BLaER1 (cell line): ENCODE results near the gene PUS7.
"Not testable (repeated sequence)": the region's sequence is repeated elsewhere in the genome, so short reads cannot be mapped to it uniquely, and the experiment has no call there.

ENCODE experiments used
- H3K27ac ChIP-seq: shearing (Covaris generic); formaldehyde crosslinking; 2 replicates; pipeline ENCODE4 v1.8.1; 2022
- H3K27me3 ChIP-seq: shearing (Covaris generic); formaldehyde crosslinking; 2 replicates; pipeline ENCODE4 v1.8.1; 2022
- H3K36me3 ChIP-seq: shearing (Covaris generic); formaldehyde crosslinking; 2 replicates; pipeline ENCODE4 v1.8.1; 2022
- H3K4me1 ChIP-seq: shearing (Covaris generic); formaldehyde crosslinking; 2 replicates; pipeline ENCODE4 v1.8.1; 2022
- H3K4me2 ChIP-seq: shearing (Covaris generic); formaldehyde crosslinking; 2 replicates; pipeline ENCODE4 v1.8.1; 2022
- H3K4me3 ChIP-seq: shearing (Covaris generic); formaldehyde crosslinking; 2 replicates; pipeline ENCODE4 v1.8.1; 2022
- H3K9ac ChIP-seq: shearing (Covaris generic); formaldehyde crosslinking; 2 replicates; pipeline ENCODE4 v1.8.1; 2022
- H3K9me3 ChIP-seq: shearing (Covaris generic); formaldehyde crosslinking; 2 replicates; pipeline ENCODE4 v1.8.1; 2022
- H4K20me1 ChIP-seq: shearing (Covaris generic); formaldehyde crosslinking; 2 replicates; pipeline ENCODE4 v1.8.1; 2022
- Cebpa-rat ChIP-seq: shearing (Covaris generic); IDR thresholded peaks from 2 replicates; pipeline ENCODE4 v1.8.1; 2022

The PUS7 gene

DNA sequence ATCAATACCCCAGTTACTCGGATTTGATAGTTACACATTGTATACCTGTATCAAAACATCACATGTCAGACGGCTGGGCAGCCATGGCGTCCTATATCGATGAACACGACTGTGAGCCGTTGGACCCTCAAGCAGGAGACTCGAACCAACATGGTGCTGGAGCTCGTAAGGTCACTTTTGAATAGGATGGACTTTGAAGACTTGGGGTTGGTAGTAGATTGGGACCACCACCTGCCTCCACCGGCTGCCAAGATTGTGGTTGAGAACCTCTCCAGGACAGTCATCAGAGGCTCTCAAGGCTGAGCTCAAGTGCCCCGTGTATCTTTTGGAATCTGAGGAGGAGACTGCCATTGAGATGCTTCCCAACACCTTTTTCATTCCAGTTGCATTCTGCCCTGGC lies 8.1 kb upstream of the PUS7 start:
- no peaks in the 10 kb centered on the region; the same call in 1 of the 2 replicates for H4K20me1 ChIP-seq
- H3K4me2 ChIP-seq, result no peak overlapping the region
- peaks cover 5% of the 10 kb centered on the region for H3K36me3 ChIP-seq
- H3K27me3 ChIP-seq, result no peaks in the 10 kb centered on the region
- H3K9ac ChIP-seq, result no peak overlapping the region
- TF ChIP-seq Cebpa-rat, result no peak
- no peak overlapping the region for H3K27ac ChIP-seq
- H3K4me3 ChIP-seq, result no peak overlapping the region
- peaks cover 19% of the 10 kb centered on the region for H3K4me1 ChIP-seq
- no peaks in the 10 kb centered on the region for H3K9me3 ChIP-seq

DNA sequence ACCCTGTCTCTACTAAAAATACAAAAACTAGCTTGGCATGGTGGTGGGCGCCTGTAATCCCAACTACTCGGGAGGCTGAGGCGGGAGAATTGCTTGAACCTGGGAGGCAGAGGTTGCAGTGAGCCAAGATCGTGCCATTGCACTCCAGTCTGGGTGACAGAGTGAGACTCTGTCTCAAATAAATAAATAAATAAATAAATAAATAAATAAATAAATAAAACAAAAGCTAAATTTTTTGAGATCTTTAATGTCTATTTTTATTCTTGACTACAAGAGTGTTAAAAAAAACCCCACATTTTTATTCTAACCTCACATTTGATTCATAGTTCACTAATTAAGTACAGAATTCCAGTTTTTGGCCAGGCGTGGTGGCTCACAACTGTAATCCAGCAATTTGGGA lies 5.7 kb upstream of the PUS7 start:
- not testable (repeated sequence) for H3K4me2 ChIP-seq, H3K9me3 ChIP-seq, H3K27me3 ChIP-seq

DNA sequence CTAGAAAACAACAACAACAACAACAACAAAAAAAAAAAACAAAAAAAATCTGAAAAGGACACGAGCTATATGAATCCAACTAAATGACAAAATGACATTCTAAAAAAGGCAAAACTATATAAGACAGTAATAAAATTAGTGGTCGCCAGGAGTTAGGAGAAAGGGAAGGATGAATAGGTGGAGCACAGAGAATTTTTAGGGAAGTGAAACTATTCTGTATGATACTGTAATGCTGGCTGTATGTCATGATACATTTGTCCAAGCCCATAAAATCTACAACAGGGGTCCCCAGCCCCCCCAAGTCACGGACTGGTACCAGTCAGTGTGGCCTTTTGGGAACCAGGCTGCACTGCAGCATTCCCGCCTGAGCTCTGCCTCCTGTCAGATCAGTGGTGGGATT lies 2.8 kb upstream of the PUS7 start:
- peaks cover 27% of the 10 kb centered on the region for H3K4me1 ChIP-seq
- no peak for TF ChIP-seq Cebpa-rat
- H4K20me1 ChIP-seq, result peaks cover 10% of the 10 kb centered on the region; the same call in 1 of the 2 replicates
- H3K27ac ChIP-seq, result no peak overlapping the region
- H3K9ac ChIP-seq, result no peak overlapping the region
- no peaks in the 10 kb centered on the region for H3K27me3 ChIP-seq
- H3K4me2 ChIP-seq, result no peak overlapping the region
- H3K36me3 ChIP-seq, result peaks cover 1% of the 10 kb centered on the region; the same call in 1 of the 2 replicates
- no peaks in the 10 kb centered on the region for H3K9me3 ChIP-seq
- no peak overlapping the region for H3K4me3 ChIP-seq

More for the DNA sequence above, 5.7 kb upstream of the PUS7 start:
- not testable (repeated sequence) for H3K36me3 ChIP-seq, H3K9ac ChIP-seq, H4K20me1 ChIP-seq, H3K4me3 ChIP-seq, H3K27ac ChIP-seq
- H3K4me1 ChIP-seq, result peaks cover 18% of the 10 kb centered on the region

DNA sequence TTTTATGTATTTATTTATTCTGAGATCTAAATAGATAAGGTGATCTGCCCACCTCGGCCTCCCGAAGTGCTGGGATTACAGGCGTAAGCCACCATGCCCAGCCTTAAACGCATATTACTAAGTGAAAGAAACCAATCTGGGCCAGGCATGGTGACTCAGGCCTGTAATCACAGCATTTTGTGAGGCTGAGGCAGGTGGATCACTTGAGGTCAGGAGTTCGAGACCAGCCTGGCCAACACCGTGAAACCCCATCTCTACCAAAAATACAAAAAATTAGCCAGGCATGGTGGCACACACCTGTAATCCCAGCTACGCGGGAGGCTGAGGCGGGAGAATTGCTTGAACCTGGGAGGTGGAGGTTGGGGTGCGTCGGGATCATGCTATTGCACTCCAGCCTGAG lies 2.4 kb upstream of the PUS7 start:
- not testable (repeated sequence) for H3K9me3 ChIP-seq, H3K27ac ChIP-seq, H3K4me3 ChIP-seq, H3K27me3 ChIP-seq, H3K36me3 ChIP-seq, H3K9ac ChIP-seq, H3K4me2 ChIP-seq
- peaks cover 27% of the 10 kb centered on the region for H3K4me1 ChIP-seq
- peaks cover 14% of the 10 kb centered on the region; the same call in 1 of the 2 replicates for H4K20me1 ChIP-seq

DNA sequence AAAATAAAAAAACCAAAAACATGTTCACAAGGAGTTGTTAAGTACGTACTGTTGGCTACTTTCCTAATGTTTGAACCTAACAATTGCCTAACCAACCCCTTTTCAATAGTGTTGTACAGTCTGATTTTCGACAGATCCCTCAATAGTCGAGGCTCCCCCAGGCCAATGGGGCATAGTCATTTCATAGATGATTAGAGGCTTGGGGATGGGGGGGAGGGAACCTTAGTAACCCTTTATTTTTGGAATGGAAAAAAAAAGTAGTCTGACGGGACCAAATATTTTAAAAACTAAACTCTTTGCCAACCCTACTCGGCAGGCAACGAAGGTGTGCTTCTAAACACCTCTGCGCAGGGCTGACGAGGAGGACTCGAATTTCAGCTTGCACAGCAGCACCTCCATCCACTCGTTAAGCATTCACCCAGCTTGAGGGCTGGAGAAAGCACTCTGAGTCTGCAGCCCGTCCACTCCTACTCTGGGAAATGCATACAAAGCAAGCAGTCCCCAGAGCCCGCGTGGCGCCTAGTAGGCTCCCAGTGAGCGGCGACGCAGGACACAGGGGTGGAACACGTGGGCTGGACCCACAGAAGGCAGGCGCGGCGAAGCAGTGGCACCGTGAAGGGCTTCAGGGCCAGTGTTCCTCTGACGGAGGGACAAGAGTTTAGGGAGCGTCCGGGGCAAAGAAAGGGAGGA lies 899 bp downstream of the PUS7 start:
- H4K20me1 ChIP-seq, result peaks cover 47% of the 10 kb centered on the region
- peak overlapping the region; percentile 72 for H3K27ac ChIP-seq
- H3K4me3 ChIP-seq, result peak overlapping the region; percentile 74

DNA sequence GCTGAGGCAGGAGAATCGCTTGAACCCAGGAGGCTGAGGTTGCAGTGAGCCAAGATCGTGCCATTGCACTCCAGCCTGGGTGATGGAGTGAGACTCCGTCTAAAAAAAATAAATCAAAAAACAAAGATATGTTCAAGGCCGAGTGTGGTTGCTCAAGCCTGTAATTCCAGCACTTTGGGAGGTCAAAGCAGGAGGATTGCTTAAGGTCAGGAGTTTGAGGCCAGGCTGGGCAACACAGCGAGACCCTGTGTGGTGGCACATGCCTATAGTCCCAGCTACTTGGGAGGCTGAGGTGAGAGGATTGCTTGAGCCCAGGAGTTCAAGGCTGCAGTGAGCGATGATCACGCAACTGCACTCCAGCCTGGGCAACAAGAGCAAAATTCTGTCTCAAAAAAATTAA lies 1.5 kb downstream of the PUS7 start:
- H3K27ac ChIP-seq, result not testable (repeated sequence)
- Histone ChIP-seq H3K9ac (peak overlapping the region; percentile 81; the same call in 1 of the 2 replicates), H3K4me3 (peak overlapping the region; percentile 74)

More for the DNA sequence above, 899 bp downstream of the PUS7 start:
- peaks cover 27% of the 10 kb centered on the region for H3K4me1 ChIP-seq
- no peak for TF ChIP-seq Cebpa-rat
- peak overlapping the region; percentile 94 for H3K4me2 ChIP-seq
- peak overlapping the region; percentile 81 for H3K9ac ChIP-seq
- no peaks in the 10 kb centered on the region for H3K27me3 ChIP-seq
- peaks cover 32% of the 10 kb centered on the region for H3K36me3 ChIP-seq
- H3K9me3 ChIP-seq, result no peaks in the 10 kb centered on the region

DNA sequence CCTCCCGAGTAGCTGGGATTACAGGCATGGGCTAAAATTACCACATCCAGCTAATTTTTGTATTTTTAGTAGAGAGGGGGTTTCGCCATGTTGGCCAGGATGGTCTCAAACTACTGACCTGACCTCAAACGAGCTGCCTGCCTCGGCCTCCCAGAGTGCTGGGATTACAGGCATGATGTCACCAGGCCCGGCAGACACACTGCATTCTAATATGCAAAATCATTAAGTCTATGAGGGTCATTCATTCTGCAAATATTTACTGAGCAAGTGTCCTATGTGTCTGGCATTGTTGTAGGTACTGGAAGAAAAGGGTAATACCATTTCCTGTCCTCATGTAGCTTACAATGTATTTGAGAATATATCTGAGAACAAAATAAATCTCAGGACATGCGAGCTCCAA lies 2.7 kb downstream of the PUS7 start:
- H3K27ac ChIP-seq, result no peak overlapping the region
- peaks cover 61% of the 10 kb centered on the region for H4K20me1 ChIP-seq
- H3K27me3 ChIP-seq, result no peaks in the 10 kb centered on the region
- no peaks in the 10 kb centered on the region for H3K9me3 ChIP-seq
- no peak for TF ChIP-seq Cebpa-rat
- H3K4me2 ChIP-seq, result no peak overlapping the region
- no peak overlapping the region for H3K9ac ChIP-seq
- H3K4me3 ChIP-seq, result no peak overlapping the region
- H3K36me3 ChIP-seq, result peaks cover 35% of the 10 kb centered on the region
- peaks cover 19% of the 10 kb centered on the region for H3K4me1 ChIP-seq

More for the DNA sequence above, 1.5 kb downstream of the PUS7 start:
- peaks cover 35% of the 10 kb centered on the region for H3K36me3 ChIP-seq
- not testable (repeated sequence) for H3K27me3 ChIP-seq, H3K9me3 ChIP-seq
- peak overlapping the region; percentile 94 for H3K4me2 ChIP-seq
- peaks cover 52% of the 10 kb centered on the region for H4K20me1 ChIP-seq
- peaks cover 27% of the 10 kb centered on the region for H3K4me1 ChIP-seq

DNA sequence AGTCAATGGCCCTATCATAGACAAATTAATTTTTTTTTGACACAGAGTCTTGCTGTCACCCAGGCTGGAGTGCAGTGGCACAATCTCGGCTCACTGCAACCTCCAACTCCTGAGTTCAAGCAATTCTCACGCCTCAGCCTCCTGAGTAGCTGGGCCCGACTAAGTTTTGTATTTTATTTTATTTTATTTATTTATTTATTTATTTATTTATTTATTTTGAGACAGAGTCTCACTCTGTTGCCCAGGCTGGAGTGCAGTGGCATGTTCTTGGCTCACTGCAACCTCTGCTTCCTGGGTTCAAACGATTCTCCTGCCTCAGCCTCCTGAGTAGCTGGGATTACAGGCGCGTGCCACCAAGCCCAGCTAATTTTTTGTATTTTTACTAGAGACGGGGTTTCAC lies 6.5 kb downstream of the PUS7 start:
- H3K27ac ChIP-seq, H3K4me2 ChIP-seq, H3K4me3 ChIP-seq, H3K9me3 ChIP-seq, H3K27me3 ChIP-seq, H3K9ac ChIP-seq: not testable (repeated sequence)
- H3K4me1 ChIP-seq, result peaks cover 12% of the 10 kb centered on the region
- H3K36me3 ChIP-seq, result peaks cover 48% of the 10 kb centered on the region
- peaks cover 87% of the 10 kb centered on the region for H4K20me1 ChIP-seq

DNA sequence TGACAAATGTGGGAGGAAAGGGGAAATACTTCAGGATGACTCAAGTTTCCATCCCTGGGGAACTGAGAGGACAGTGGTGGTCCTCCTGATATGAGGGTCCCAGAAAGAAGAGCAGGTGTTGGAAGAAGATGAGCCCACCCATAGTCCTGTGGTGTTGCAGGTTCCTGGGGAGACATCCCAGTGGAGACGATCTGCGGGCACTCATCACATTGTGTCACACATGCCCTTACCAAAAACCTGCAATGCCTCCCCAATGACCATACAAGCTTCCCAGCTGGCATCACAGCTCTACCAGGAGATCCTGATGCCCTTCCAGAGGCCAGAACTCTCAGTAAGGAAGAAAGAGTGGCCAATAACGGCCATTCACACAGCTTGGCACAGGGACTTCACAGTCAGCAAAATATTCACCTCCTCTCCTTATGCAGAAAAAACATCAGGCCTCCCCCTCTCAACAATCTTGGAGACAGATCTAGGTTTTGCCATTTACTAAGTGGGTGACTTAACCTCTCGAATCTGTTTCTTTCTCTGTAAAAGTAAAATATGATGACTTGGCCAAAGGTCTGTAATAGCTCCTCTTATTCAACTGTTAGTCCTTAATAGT lies 9.0 kb downstream of the PUS7 start:
- no peak overlapping the region for H3K4me3 ChIP-seq
- H4K20me1 ChIP-seq, result peaks cover 88% of the 10 kb centered on the region
- H3K36me3 ChIP-seq, result peaks cover 54% of the 10 kb centered on the region
- H3K9me3 ChIP-seq, result no peaks in the 10 kb centered on the region
- no peak overlapping the region for H3K27ac ChIP-seq
- TF ChIP-seq Cebpa-rat, result no peak
- no peaks in the 10 kb centered on the region for H3K27me3 ChIP-seq
- H3K4me1 ChIP-seq, result peaks cover 7% of the 10 kb centered on the region; the same call in 1 of the 2 replicates
- H3K9ac ChIP-seq, result no peak overlapping the region
- H3K4me2 ChIP-seq, result no peak overlapping the region

DNA sequence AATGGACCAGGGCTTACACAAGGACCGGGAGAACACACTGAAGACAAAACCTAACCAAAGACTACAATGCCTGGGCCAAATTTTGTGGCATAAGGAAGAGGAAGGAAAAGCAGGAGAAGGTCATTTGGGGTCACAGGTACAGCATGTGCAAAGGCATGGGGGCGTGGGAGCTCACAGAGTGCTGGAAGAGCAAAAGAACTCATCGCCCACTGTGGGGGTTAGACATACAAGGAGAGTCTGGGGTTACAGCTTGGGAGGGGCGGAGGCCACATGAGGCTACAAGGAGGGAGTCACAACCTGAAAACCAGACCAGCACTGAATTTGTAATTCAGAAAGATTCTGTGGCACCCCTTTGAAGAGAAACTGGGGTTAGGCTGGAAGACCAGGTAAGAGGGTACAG lies 9.7 kb downstream of the PUS7 start:
- H3K27ac ChIP-seq, result no peak overlapping the region
- no peak overlapping the region for H3K9ac ChIP-seq
- peaks cover 54% of the 10 kb centered on the region for H3K36me3 ChIP-seq
- H3K27me3 ChIP-seq, result no peaks in the 10 kb centered on the region
- no peak overlapping the region for H3K4me2 ChIP-seq
- no peak overlapping the region for H3K4me3 ChIP-seq
- TF ChIP-seq Cebpa-rat, result no peak
- no peaks in the 10 kb centered on the region for H3K9me3 ChIP-seq
- peaks cover 7% of the 10 kb centered on the region; the same call in 1 of the 2 replicates for H3K4me1 ChIP-seq
- H4K20me1 ChIP-seq, result peaks cover 88% of the 10 kb centered on the region
